CD4-positive, alpha-beta T cell (primary cell): ENCODE data around the gene OSBPL1A. TPM values are rescaled to one million over a fixed set of nuclear protein-coding genes. Genes with fewer than 3 reads are reported as not detected.

Source experiments
- ATAC-seq: fragments of 200-7000 bp; cut with Tn5 transposase; one replicate; pipeline ENCODE4 v1.10.0; 2022; ENCODE audit warnings: mild to moderate bottlenecking; ENCODE audit not compliant: poor library complexity
- CTCF ChIA-PET: fragments of 350-600 bp; sonication (Branson Sonifier 250); formaldehyde crosslinking; loops from one replicate; lab custom pipeline; 2021; ENCODE audit warnings: antibody characterized with exemption, inconsistent platforms; lab: Charles Lee
- POLR2A ChIA-PET: fragments of 350-600 bp; sonication (Branson Sonifier 250); formaldehyde crosslinking; loops from one replicate; lab custom pipeline; 2021; ENCODE audit warnings: antibody characterized with exemption, inconsistent platforms; lab: Charles Lee
- DNase-seq, 14 experiments: peaks; one replicate each; pipeline ENCODE4 v3.0.0-alpha.2; 2013 to 2020; ENCODE audit warnings: mixed read lengths in 2 of 14
- H3K27ac ChIP-seq, 2 donors: one replicate each; pipeline versions ENCODE4 v1.5.1 to v1.7.0; 2013; ENCODE audit warnings: low read length in 2 of 2, low read depth in 1 of 2, mild to moderate bottlenecking in 1 of 2
- H3K27me3 ChIP-seq, 2 experiments: 1 replicate in 1 of 2; 2 replicates in 1 of 2; pipeline versions ENCODE4 v1.6.1 to v1.7.0; 2013; ENCODE audit warnings: low read length in 2 of 2, control low read depth in 1 of 2, mild to moderate bottlenecking in 1 of 2, moderate library complexity in 1 of 2; ENCODE audit not compliant: insufficient read depth in 2 of 2, control insufficient read depth in 1 of 2
- H3K36me3 ChIP-seq: one replicate; pipeline ENCODE4 v1.6.1; 2013; ENCODE audit warnings: low read length, control low read depth; ENCODE audit not compliant: insufficient read depth
- H3K4me1 ChIP-seq: one replicate; pipeline ENCODE4 v1.6.1; 2013; ENCODE audit warnings: low read length, control low read depth; ENCODE audit not compliant: insufficient read depth
- H3K4me3 ChIP-seq: one replicate; pipeline ENCODE4 v1.5.1; 2013; ENCODE audit warnings: mild to moderate bottlenecking, low read length, moderate library complexity
- H3K9me3 ChIP-seq, 2 experiments: 1 replicate in 1 of 2; 2 replicates in 1 of 2; pipeline versions ENCODE4 v1.6.1 to v1.7.0; 2013; ENCODE audit warnings: low read length in 2 of 2, mild to moderate bottlenecking in 2 of 2, control low read depth in 1 of 2, moderate library complexity in 1 of 2; ENCODE audit not compliant: control insufficient read depth in 1 of 2, insufficient read depth in 1 of 2
- H3K27ac Mint-ChIP-seq: one replicate; pipeline ENCODE4 v1.8.0; 2020; ENCODE audit warnings: mixed read lengths
- H3K27me3 Mint-ChIP-seq: one replicate; pipeline ENCODE4 v1.8.0; 2021; ENCODE audit warnings: mixed read lengths
- H3K36me3 Mint-ChIP-seq: one replicate; pipeline ENCODE4 v1.8.0; 2021; ENCODE audit warnings: low read depth, mixed read lengths
- H3K4me1 Mint-ChIP-seq: one replicate; pipeline ENCODE4 v1.8.0; 2021; ENCODE audit warnings: low read depth, mixed read lengths
- H3K4me3 Mint-ChIP-seq: one replicate; pipeline ENCODE4 v1.8.0; 2020; ENCODE audit warnings: mild to moderate bottlenecking, mixed read lengths
- H3K9me3 Mint-ChIP-seq: one replicate; pipeline ENCODE4 v1.8.0; 2020; ENCODE audit warnings: mixed read lengths
- intact Hi-C, 2 experiments: fragments of 100-400 bp; cut with DNase I in 1 of 2; cut with micrococcal nuclease in 1 of 2; formaldehyde crosslinking; loops; one replicate each; pipeline versions ENCODE4 v1.15.1 to v1.9.0; 2023 to 2025; cut with DNase I, micrococcal nuclease
- total RNA-seq, 174 experiments: library from RNA in 2 of 174; stranded (reverse) in 2 of 174; gene quantifications; one replicate each; pipeline ENCODE4 v1.2.3 and lab custom pipeline; 2021 to 2026
- TF ChIP-seq, protein P1 (sequence below): fragments of 200-600 bp; IDR thresholded peaks from one replicate; pipeline ENCODE4 v1.8.0; 2022; ENCODE audit warnings: antibody characterized with exemption, mild to moderate bottlenecking

Gene OSBPL1A
- total RNA-seq, 2 experiments from 2014 or later = 2.7 TPM

DNA sequence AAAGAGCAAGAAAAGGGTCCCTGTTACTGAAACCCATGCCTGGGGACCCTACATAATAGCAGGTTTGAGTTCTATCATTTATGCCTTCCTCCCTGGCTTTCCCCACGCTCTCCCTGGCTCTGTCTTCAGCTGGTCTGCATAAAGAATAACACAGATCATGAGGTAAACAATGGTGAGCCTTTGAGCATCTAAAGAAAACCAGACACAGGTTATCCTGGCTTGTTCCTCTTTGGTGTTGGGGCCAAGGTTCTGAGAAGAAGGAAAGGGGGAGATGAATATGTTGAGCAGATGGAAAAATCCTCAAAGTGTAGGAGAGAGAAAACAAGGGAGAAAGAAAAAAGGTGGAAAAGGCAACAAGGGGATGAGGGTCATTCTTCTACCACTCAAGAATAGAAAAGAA, 131.5 kb downstream of the OSBPL1A start:
- Histone ChIP-seq H3K9me3 (peaks cover 0 to 4% of the 10 kb centered on the region in 2 experiments), H3K27ac (no peak overlapping the region), H3K4me1 (peaks cover under 1% of the 10 kb centered on the region), H3K27me3 (peaks cover 2 to 9% of the 10 kb centered on the region in 2 experiments), H3K36me3 (no peaks in the 10 kb centered on the region), H3K4me3 (no peak overlapping the region)
- TF ChIP-seq, protein P1, sequence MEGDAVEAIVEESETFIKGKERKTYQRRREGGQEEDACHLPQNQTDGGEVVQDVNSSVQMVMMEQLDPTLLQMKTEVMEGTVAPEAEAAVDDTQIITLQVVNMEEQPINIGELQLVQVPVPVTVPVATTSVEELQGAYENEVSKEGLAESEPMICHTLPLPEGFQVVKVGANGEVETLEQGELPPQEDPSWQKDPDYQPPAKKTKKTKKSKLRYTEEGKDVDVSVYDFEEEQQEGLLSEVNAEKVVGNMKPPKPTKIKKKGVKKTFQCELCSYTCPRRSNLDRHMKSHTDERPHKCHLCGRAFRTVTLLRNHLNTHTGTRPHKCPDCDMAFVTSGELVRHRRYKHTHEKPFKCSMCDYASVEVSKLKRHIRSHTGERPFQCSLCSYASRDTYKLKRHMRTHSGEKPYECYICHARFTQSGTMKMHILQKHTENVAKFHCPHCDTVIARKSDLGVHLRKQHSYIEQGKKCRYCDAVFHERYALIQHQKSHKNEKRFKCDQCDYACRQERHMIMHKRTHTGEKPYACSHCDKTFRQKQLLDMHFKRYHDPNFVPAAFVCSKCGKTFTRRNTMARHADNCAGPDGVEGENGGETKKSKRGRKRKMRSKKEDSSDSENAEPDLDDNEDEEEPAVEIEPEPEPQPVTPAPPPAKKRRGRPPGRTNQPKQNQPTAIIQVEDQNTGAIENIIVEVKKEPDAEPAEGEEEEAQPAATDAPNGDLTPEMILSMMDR = no peak
- ChIA-PET CTCF (no interaction called here), POLR2A (no interaction called here)
- H3K9me3 Mint-ChIP-seq = peaks cover 6% of the 10 kb centered on the region
- no peak overlapping the region for H3K27ac Mint-ChIP-seq
- no peak overlapping the region for H3K4me3 Mint-ChIP-seq
- DNase-seq (no peak), ATAC-seq (no peak)
- H3K27me3 Mint-ChIP-seq = peaks cover 17% of the 10 kb centered on the region
- H3K36me3 Mint-ChIP-seq = no peaks in the 10 kb centered on the region
- intact Hi-C loops = no loop called here
- no peaks in the 10 kb centered on the region for H3K4me1 Mint-ChIP-seq

DNA sequence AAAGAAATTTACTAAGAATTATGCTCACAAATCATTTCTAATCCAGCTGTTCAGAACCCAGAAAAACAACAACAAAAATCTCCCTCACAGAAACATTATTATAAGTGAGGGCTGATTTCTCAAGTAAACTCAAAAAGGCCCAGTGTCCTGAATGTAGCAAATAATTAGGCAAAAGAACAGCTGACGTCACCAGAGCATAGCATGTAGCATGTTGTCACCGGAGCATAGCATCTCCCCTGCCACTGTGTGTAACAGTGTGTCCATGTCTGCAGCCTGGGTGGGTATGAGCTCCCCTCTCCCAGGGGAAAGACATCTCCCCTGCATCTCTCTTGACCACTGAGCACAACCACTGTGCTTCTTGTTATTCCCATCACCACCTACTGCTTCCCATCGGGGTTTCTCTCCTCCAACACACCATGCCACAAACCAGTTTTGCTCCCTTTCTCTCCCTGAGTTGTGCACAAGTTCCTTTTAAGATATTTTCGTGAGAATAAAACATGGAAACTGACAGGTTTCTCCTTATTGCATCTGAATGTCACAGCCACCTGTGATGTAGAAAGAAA, 132.0 kb downstream of the OSBPL1A start:
- ChIA-PET POLR2A (no interaction called here), CTCF (no interaction called here)
- Mint-ChIP-seq H3K4me1 (no peaks in the 10 kb centered on the region), H3K27ac (no peak overlapping the region), H3K9me3 (peaks cover 6% of the 10 kb centered on the region), H3K27me3 (peaks cover 11% of the 10 kb centered on the region), H3K4me3 (no peak overlapping the region), H3K36me3 (no peaks in the 10 kb centered on the region)
- Histone ChIP-seq H3K4me3 (no peak overlapping the region), H3K27ac (no peak overlapping the region), H3K4me1 (no peaks in the 10 kb centered on the region), H3K36me3 (no peaks in the 10 kb centered on the region), H3K9me3 (peaks cover 0 to 4% of the 10 kb centered on the region in 2 experiments), H3K27me3 (peaks cover 0 to 3% of the 10 kb centered on the region in 2 experiments)
- intact Hi-C loops = no loop called here
- TF ChIP-seq, protein P1 = no peak
- ATAC-seq (no peak), DNase-seq (no peak)

DNA sequence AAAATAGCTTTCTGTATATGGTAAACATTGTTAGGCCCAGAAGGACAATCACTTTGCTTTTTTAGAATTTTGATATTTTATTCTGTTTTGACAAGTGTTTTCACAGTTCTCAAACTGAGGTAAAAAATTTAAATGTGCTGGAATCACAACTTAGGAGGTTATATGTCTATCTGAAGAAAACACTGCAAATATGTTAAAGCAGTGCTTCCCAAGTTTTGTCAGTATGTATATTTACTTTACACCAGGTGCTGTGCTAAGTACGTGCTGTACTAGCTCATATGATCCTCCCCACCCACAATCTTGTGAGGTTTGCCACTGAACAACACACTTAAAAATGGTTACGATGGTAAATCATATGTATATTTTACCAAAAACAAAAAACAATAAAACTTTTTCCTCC, 134.6 kb downstream of the OSBPL1A start:
- no peak for DNase-seq
- H3K4me1 Mint-ChIP-seq = no peaks in the 10 kb centered on the region
- H3K36me3 ChIP-seq = no peaks in the 10 kb centered on the region
- peaks cover 0 to 2% of the 10 kb centered on the region in 2 experiments for H3K9me3 ChIP-seq
- CTCF ChIA-PET = no interaction called here
- H3K4me3 ChIP-seq = no peak overlapping the region
- POLR2A ChIA-PET = no interaction called here
- intact Hi-C loops = no loop called here
- ATAC-seq = no peak
- no peak overlapping the region for H3K27ac ChIP-seq
- H3K27me3 ChIP-seq = no peaks in the 10 kb centered on the region
- TF ChIP-seq, protein P1 = no peak
- H3K36me3 Mint-ChIP-seq = no peaks in the 10 kb centered on the region
- H3K4me3 Mint-ChIP-seq = no peak overlapping the region
- H3K9me3 Mint-ChIP-seq = peaks cover 4% of the 10 kb centered on the region
- no peaks in the 10 kb centered on the region for H3K27me3 Mint-ChIP-seq
- no peak overlapping the region for H3K27ac Mint-ChIP-seq
- no peaks in the 10 kb centered on the region for H3K4me1 ChIP-seq
